Fibroblast of lung (primary cell): Measurements from ENCODE around the gene SCGB3A1. TPM values are rescaled to one million over a fixed set of nuclear protein-coding genes. Genes with fewer than 3 reads are reported as not detected.

Experiments used
- DNase-seq, 2 donors: peaks; one replicate each; pipeline versions ENCODE4 v3.0.0 to v3.0.0-alpha.2; 2010; ENCODE audit warnings: low read depth in 2 of 2
- H2AFZ ChIP-seq: 2 replicates; pipeline ENCODE4 v1.5.1; 2012; ENCODE audit warnings: low read length, control low read depth, inconsistent platforms
- H3K27ac ChIP-seq: 2 replicates; pipeline ENCODE4 v1.5.1; 2011; ENCODE audit warnings: low read length, control low read depth; ENCODE audit not compliant: insufficient read depth
- H3K27me3 ChIP-seq: 2 replicates; pipeline ENCODE4 v1.5.1; 2011; ENCODE audit warnings: mild to moderate bottlenecking, low read length; ENCODE audit not compliant: control insufficient read depth, insufficient read depth
- H3K36me3 ChIP-seq: 2 replicates; pipeline ENCODE4 v1.5.1; 2011; ENCODE audit warnings: low read length; ENCODE audit not compliant: control insufficient read depth, insufficient read depth
- H3K4me1 ChIP-seq: 2 replicates; pipeline ENCODE4 v1.5.1; 2011; ENCODE audit warnings: low read length; ENCODE audit not compliant: control insufficient read depth, insufficient read depth; ENCODE audit errors: extremely low read depth
- H3K4me2 ChIP-seq: 2 replicates; pipeline ENCODE4 v1.5.1; 2011; ENCODE audit warnings: low read length, control low read depth; ENCODE audit not compliant: insufficient read depth; ENCODE audit errors: extremely low read depth
- H3K4me3 ChIP-seq, 4 experiments: fragments of 200-600 bp in 1 of 4; sonication (generic) in 1 of 4; replicated peaks in 1 of 4; 2 replicates each; pipeline ENCODE4 v1.5.1; 2011 to 2016; ENCODE audit warnings: low read length in 4 of 4, low read depth in 3 of 4, mild to moderate bottlenecking in 3 of 4, control low read depth in 2 of 4, inconsistent platforms in 1 of 4, mixed read lengths in 1 of 4; ENCODE audit not compliant: insufficient read depth in 1 of 4; ENCODE audit errors: control extremely low read depth in 1 of 4
- H3K79me2 ChIP-seq: 2 replicates; pipeline ENCODE4 v1.5.1; 2012; ENCODE audit warnings: mild to moderate bottlenecking, low read length, inconsistent platforms; ENCODE audit not compliant: control insufficient read depth, insufficient read depth
- H3K9ac ChIP-seq: 2 replicates; pipeline ENCODE4 v1.5.1; 2011; ENCODE audit warnings: mild to moderate bottlenecking, low read length, control low read depth; ENCODE audit not compliant: insufficient read depth
- H3K9me3 ChIP-seq: 2 replicates; pipeline ENCODE4 v1.5.1; 2012; ENCODE audit warnings: low read depth, low read length; ENCODE audit not compliant: control insufficient read depth, insufficient read depth
- H4K20me1 ChIP-seq: 2 replicates; pipeline ENCODE4 v1.5.1; 2011; ENCODE audit warnings: low read length; ENCODE audit not compliant: control insufficient read depth, insufficient read depth; ENCODE audit errors: extremely low read depth
- EZH2 ChIP-seq: IDR thresholded peaks from 2 replicates; pipeline ENCODE4 v1.5.1; 2012; ENCODE audit warnings: low read length, control low read depth, mild to moderate bottlenecking; ENCODE audit errors: missing control alignments
- polyA plus RNA-seq, 2 donors: library from polyadenylated mRNA; depleted of rRNA in 1 of 2; stranded (reverse) in 1 of 2; unstranded in 1 of 2; fragments of >200 nt; gene quantifications; 2 replicates each; pipeline ENCODE4 v1.2.1, GENCODE V29; 2011 to 2012; ENCODE audit warnings: missing spikeins in 1 of 2
- total RNA-seq: library from RNA; depleted of rRNA; stranded (reverse); fragments of >200 nt; gene quantifications from 2 replicates; pipeline ENCODE4 v1.2.1, GENCODE V29; 2014
- TF ChIP-seq, protein P1 (sequence below), 2 donors: IDR thresholded peaks in 1 of 2; conservative IDR thresholded peaks in 1 of 2; 1 replicate in 1 of 2; 2 replicates in 1 of 2; pipeline ENCODE4 v1.5.1; 2011 to 2012; ENCODE audit warnings: low read length in 2 of 2, control low read depth in 1 of 2, inconsistent platforms in 1 of 2, low read depth in 1 of 2, mild to moderate bottlenecking in 1 of 2

Gene SCGB3A1
- total and polyA plus RNA-seq, 2 donors (not counting 1 experiment from before 2014, with no cell fraction given): not detected

DNA sequence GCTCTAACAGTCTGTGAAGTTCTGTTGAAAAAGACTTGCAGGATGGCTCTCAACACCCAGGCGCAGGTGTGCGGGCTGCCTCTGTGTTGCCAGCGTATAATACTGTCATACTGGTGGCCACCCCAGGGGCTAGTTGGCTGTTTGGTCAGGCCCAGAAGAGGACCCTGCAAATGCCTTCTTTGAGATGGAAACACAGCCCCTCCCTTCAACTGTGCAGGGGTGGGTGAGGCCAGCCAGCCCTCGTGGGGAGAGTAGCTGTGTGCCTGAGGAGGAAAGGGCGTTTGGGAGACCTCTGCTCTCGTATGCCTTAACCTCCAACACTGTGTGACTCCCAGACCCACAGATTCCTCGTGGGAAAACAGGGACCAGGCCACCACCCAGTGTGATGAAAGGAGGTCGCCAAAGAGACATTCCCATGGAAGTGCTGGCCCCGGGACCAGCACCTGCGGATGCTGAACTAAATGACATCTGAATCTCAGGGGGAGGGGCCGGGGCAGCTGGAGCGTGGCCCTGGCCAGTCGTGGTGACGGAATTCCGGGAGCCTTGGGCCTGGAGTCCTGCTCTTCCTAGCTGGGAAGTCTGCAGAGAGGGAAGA lies 11.3 kb upstream of the SCGB3A1 start:
- Histone ChIP-seq H3K36me3 (no peaks in the 10 kb centered on the region), H3K4me1 (no peaks in the 10 kb centered on the region), H3K27me3 (no peaks in the 10 kb centered on the region), H3K9me3 (no peaks in the 10 kb centered on the region), H3K4me3 (no peak overlapping the region), H3K9ac (no peak overlapping the region), H2AFZ (no peak overlapping the region), H4K20me1 (no peaks in the 10 kb centered on the region), H3K4me2 (no peak overlapping the region), H3K79me2 (no peaks in the 10 kb centered on the region), H3K27ac (no peak overlapping the region)
- DNase-seq: no peak
- no peak for TF ChIP-seq EZH2
- TF ChIP-seq, protein P1, sequence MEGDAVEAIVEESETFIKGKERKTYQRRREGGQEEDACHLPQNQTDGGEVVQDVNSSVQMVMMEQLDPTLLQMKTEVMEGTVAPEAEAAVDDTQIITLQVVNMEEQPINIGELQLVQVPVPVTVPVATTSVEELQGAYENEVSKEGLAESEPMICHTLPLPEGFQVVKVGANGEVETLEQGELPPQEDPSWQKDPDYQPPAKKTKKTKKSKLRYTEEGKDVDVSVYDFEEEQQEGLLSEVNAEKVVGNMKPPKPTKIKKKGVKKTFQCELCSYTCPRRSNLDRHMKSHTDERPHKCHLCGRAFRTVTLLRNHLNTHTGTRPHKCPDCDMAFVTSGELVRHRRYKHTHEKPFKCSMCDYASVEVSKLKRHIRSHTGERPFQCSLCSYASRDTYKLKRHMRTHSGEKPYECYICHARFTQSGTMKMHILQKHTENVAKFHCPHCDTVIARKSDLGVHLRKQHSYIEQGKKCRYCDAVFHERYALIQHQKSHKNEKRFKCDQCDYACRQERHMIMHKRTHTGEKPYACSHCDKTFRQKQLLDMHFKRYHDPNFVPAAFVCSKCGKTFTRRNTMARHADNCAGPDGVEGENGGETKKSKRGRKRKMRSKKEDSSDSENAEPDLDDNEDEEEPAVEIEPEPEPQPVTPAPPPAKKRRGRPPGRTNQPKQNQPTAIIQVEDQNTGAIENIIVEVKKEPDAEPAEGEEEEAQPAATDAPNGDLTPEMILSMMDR (conservative IDR thresholded peaks at IDR 0.05 in 1 of 2, IDR thresholded peaks at IDR 0.05 in 1 of 2; ENCODE audit: low read depth in 1 of 2, low read length in 2 of 2): no peak

DNA sequence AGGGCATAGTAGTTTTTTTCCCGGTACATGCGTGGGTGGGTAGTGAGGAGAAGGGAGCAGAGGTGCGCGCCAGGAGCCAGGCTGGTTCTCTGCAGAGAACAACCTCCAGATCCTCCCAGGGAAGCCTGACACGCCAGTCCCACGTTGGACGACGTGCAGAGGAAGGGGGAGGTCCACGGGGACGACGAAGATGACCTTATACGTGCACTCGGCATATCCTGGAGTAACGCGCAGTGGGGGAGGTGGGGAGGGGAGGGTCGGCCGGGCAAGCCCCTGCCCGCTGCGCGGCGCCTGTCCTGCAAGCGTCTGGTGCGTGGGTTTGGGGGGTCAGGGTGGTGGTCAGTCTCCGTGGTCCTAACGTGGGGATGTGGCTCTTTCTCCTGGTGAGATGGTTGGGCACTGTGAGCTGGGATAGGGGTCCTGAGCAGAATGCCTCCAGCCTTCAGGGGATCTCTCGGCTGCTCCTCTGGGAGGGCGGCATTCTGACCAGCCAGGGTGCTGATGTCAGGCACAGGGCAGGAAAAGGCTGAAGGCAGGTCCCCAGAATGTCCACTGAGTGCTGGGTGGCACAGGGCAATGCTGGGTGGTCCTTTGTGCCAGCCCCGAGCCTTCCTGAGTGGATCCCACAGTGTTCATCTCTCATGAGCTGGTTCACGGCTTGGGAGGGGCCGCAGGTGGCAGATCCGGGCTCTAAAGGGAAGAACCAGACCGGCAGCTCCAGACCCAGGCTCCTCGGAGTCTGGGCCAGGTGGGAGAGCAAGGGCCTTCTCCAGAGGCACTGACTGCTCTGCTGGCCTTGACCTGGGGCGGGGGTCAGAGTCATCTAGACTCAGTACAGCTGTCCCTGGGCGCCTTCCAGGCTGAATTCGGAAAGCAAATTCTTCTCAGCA lies 10.5 kb upstream of the SCGB3A1 start:
- no peak for DNase-seq
- no peaks in the 10 kb centered on the region for H4K20me1 ChIP-seq
- no peaks in the 10 kb centered on the region for H3K4me1 ChIP-seq
- no peaks in the 10 kb centered on the region for H3K79me2 ChIP-seq
- H2AFZ ChIP-seq: no peak overlapping the region
- no peak overlapping the region for H3K9ac ChIP-seq
- TF ChIP-seq, protein P1 (conservative IDR thresholded peaks at IDR 0.05 in 1 of 2, IDR thresholded peaks at IDR 0.05 in 1 of 2; ENCODE audit: low read depth in 1 of 2, low read length in 2 of 2): no peak
- TF ChIP-seq EZH2: no peak
- H3K36me3 ChIP-seq: no peaks in the 10 kb centered on the region
- no peaks in the 10 kb centered on the region for H3K9me3 ChIP-seq
- no peak overlapping the region for H3K4me3 ChIP-seq
- no peak overlapping the region for H3K4me2 ChIP-seq
- no peaks in the 10 kb centered on the region for H3K27me3 ChIP-seq
- no peak overlapping the region for H3K27ac ChIP-seq

DNA sequence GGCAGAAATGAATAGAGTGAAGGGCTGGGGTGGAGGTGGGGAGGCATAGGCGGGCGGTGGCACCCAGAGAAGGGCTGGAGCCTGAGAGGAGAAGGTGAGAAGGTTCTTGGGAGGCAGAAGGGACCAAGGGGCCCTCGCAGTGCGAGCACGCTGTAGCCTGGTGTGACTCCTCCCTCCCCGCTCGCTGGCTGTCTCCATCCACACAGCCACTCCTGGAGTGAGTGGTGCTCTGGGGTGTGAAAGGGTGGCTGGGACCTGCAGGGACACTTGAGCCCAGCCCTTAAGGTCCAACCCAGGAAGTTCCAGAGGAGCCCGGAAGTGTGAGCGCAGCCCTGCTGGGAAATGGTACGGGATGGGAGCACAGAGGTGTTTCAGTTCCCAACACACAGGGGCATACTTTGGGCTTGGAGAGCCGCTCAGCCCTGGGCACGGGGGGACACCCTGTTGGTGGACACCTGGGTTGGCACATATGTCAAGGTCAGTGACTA lies 9.3 kb upstream of the SCGB3A1 start:
- Histone ChIP-seq H3K27ac (no peak overlapping the region), H3K4me2 (no peak overlapping the region), H4K20me1 (no peaks in the 10 kb centered on the region), H3K9me3 (no peaks in the 10 kb centered on the region), H3K9ac (no peak overlapping the region), H3K27me3 (no peaks in the 10 kb centered on the region), H3K79me2 (no peaks in the 10 kb centered on the region), H3K4me1 (no peaks in the 10 kb centered on the region), H3K4me3 (no peak overlapping the region), H2AFZ (no peak overlapping the region), H3K36me3 (no peaks in the 10 kb centered on the region)
- no peak for TF ChIP-seq EZH2
- TF ChIP-seq, protein P1 (conservative IDR thresholded peaks at IDR 0.05 in 1 of 2, IDR thresholded peaks at IDR 0.05 in 1 of 2; ENCODE audit: low read depth in 1 of 2, low read length in 2 of 2): no peak
- DNase-seq: no peak
